SK-N-SH (cell line): ENCODE data around the gene PAPPA2. TPM values are rescaled to one million over a fixed set of nuclear protein-coding genes. Genes with fewer than 3 reads are reported as not detected.

Source experiments
- CTCF ChIA-PET: fragments of 300-600, 350-600 bp; formaldehyde crosslinking; extraction: SDS; loops from one replicate; lab custom pipeline; 2021; lab: Yijun Ruan, JAX
- POLR2A ChIA-PET: fragments of 350-600 bp; sonication (Branson Sonifier 250); formaldehyde crosslinking; extraction: SDS; loops from one replicate; lab custom pipeline; 2020; ENCODE audit warnings: antibody characterized with exemption, inconsistent platforms; lab: Yijun Ruan, JAX
- DNase-seq: peaks from one replicate; pipeline ENCODE4 v3.0.0; 2012
- H2AFZ ChIP-seq: fragments of 200-600 bp; sonication (generic); 2 replicates; pipeline ENCODE4 v1.8.1; 2016; ENCODE audit warnings: antibody characterized with exemption, mild to moderate bottlenecking, low read depth
- H3F3A ChIP-seq: fragments of 200-600 bp; sonication (generic); replicated peaks from 2 replicates; pipeline ENCODE3; 2016; ENCODE audit warnings: antibody characterized with exemption, mild to moderate bottlenecking; ENCODE audit not compliant: insufficient read depth
- H3K27ac ChIP-seq, 2 experiments: fragments of 200-500 bp in 1 of 2; fragments of 200-600 bp in 1 of 2; sonication (Bioruptor generic) in 1 of 2; sonication (generic), shearing (Covaris generic) in 1 of 2; 2 replicates each; pipeline versions ENCODE4 v1.5.1 to v1.6.1; 2014 to 2016; ENCODE audit warnings: low read depth in 2 of 2, inconsistent platforms in 1 of 2, low read length in 1 of 2, mild to moderate bottlenecking in 1 of 2, mixed read lengths in 1 of 2
- H3K27me3 ChIP-seq: fragments of 200-600 bp; sonication (generic), shearing (Covaris generic); 2 replicates; pipeline ENCODE4 v1.6.1; 2016; ENCODE audit warnings: mixed run types; ENCODE audit not compliant: insufficient read depth
- H3K36me3 ChIP-seq, 2 experiments: fragments of 200-500 bp in 1 of 2; fragments of 200-600 bp in 1 of 2; sonication (Bioruptor generic) in 1 of 2; sonication (generic) in 1 of 2; replicated peaks in 1 of 2; 2 replicates each; pipeline versions ENCODE3 to v1.5.1; 2014 to 2016; ENCODE audit warnings: low read length in 1 of 2, mild to moderate bottlenecking in 1 of 2; ENCODE audit not compliant: insufficient read depth in 2 of 2, control insufficient read depth in 1 of 2
- H3K4me1 ChIP-seq, 2 experiments: fragments of 200-500 bp in 1 of 2; fragments of 200-600 bp in 1 of 2; sonication (Bioruptor generic) in 1 of 2; sonication (generic), shearing (Covaris generic) in 1 of 2; 2 replicates each; pipeline versions ENCODE4 v1.5.1 to v1.6.1; 2014 to 2016; ENCODE audit warnings: low read depth in 1 of 2, low read length in 1 of 2, mixed run types in 1 of 2; ENCODE audit not compliant: insufficient read depth in 2 of 2, control insufficient read depth in 1 of 2
- H3K4me2 ChIP-seq: fragments of 200-600 bp; sonication (generic), shearing (Covaris generic); 2 replicates; pipeline ENCODE4 v1.6.1; 2017; ENCODE audit warnings: mixed run types
- H3K4me3 ChIP-seq, 2 experiments: fragments of 200-500 bp in 1 of 2; fragments of 200-600 bp in 1 of 2; sonication (Bioruptor generic) in 1 of 2; sonication (generic), shearing (Covaris generic) in 1 of 2; 2 replicates each; pipeline versions ENCODE4 v1.5.1 to v1.8.1; 2014 to 2016; ENCODE audit warnings: low read depth in 2 of 2, inconsistent platforms in 1 of 2, low read length in 1 of 2, mild to moderate bottlenecking in 1 of 2, mixed read lengths in 1 of 2, moderate library complexity in 1 of 2
- H3K79me2 ChIP-seq: fragments of 200-600 bp; sonication (generic); 2 replicates; pipeline ENCODE4 v1.8.1; 2017; ENCODE audit warnings: mild to moderate bottlenecking; ENCODE audit not compliant: insufficient read depth
- H3K9ac ChIP-seq: fragments of 200-600 bp; sonication (generic); 2 replicates; pipeline ENCODE4 v1.6.1; 2017; ENCODE audit warnings: mixed run types
- H3K9me2 ChIP-seq: fragments of 200-600 bp; sonication (generic); 2 replicates; pipeline ENCODE4 v1.6.1; 2017; ENCODE audit warnings: mixed run types
- H3K9me3 ChIP-seq: fragments of 200-600 bp; sonication (generic); 2 replicates; pipeline ENCODE4 v1.6.1; 2017; ENCODE audit warnings: mixed run types, mild to moderate bottlenecking, moderate library complexity
- H4K20me1 ChIP-seq: fragments of 200-600 bp; sonication (generic); 2 replicates; pipeline ENCODE4 v1.6.1; 2017; ENCODE audit warnings: mild to moderate bottlenecking, mixed run types; ENCODE audit not compliant: insufficient read depth
- ELF1 ChIP-seq: IDR thresholded peaks from 2 replicates; pipeline ENCODE4 v1.4.0; 2012
- EZH2phosphoT487 ChIP-seq: fragments of 200-600 bp; sonication (generic); IDR thresholded peaks from 2 replicates; pipeline ENCODE4 v1.6.1; 2017; ENCODE audit warnings: low read depth, mixed run types, mild to moderate bottlenecking, antibody characterized with exemption, moderate library complexity, borderline replicate concordance
- FOSL2 ChIP-seq: IDR thresholded peaks from 2 replicates; pipeline ENCODE4 v1.4.0; 2012; ENCODE audit warnings: low read depth, mild to moderate bottlenecking, moderate library complexity, borderline replicate concordance
- FOXM1 ChIP-seq: IDR thresholded peaks from 2 replicates; pipeline ENCODE4 v1.4.0; 2012; ENCODE audit warnings: low read depth, mild to moderate bottlenecking
- GABPA ChIP-seq: IDR thresholded peaks from 2 replicates; pipeline ENCODE4 v1.4.0; 2012; ENCODE audit warnings: low read depth, mild to moderate bottlenecking
- IRF3 ChIP-seq: fragments of 150-350 bp; IDR thresholded peaks from 2 replicates; pipeline ENCODE4 v1.6.1; 2016; ENCODE audit warnings: mild to moderate bottlenecking, low read depth, low read length
- JUND ChIP-seq: IDR thresholded peaks from 2 replicates; pipeline ENCODE4 v1.4.0; 2012
- MXI1 ChIP-seq: IDR thresholded peaks from 2 replicates; pipeline ENCODE4 v1.6.1; 2012; ENCODE audit warnings: mild to moderate bottlenecking, low read depth, low read length, improper control_type of control experiment
- NFIC ChIP-seq: IDR thresholded peaks from 2 replicates; pipeline ENCODE4 v1.4.0; 2012; ENCODE audit warnings: borderline replicate concordance
- NRF1 ChIP-seq: IDR thresholded peaks from 2 replicates; pipeline ENCODE4 v1.6.1; 2012; ENCODE audit warnings: low read depth, mild to moderate bottlenecking, low read length
- PBX3 ChIP-seq: IDR thresholded peaks from 2 replicates; pipeline ENCODE4; 2012
- SIN3A ChIP-seq: IDR thresholded peaks from 2 replicates; pipeline ENCODE4 v1.6.1; 2012; ENCODE audit warnings: low read depth, mild to moderate bottlenecking, low read length, moderate library complexity, borderline replicate concordance
- TEAD4 ChIP-seq: IDR thresholded peaks from 2 replicates; pipeline ENCODE4 v1.4.0; 2012; ENCODE audit warnings: mild to moderate bottlenecking, borderline replicate concordance; ENCODE audit not compliant: insufficient read depth
- USF1 ChIP-seq: IDR thresholded peaks from 2 replicates; pipeline ENCODE4 v1.4.0; 2012; ENCODE audit warnings: low read depth, borderline replicate concordance
- WGBS: methylation state at CpG from one replicate; pipeline ENCODE4 v1.1.6; 2017; ENCODE audit warnings: low lambda C conversion rate; 5-methylcytosine and 5-hydroxymethylcytosine counted together
- polyA plus RNA-seq, 3 experiments: library from polyadenylated mRNA; depleted of rRNA; stranded (reverse); fragments of >200 nt; gene quantifications; 2 replicates each; pipeline ENCODE4 v1.2.3, GENCODE V29; 2012
- TF ChIP-seq, protein P1 (sequence below): IDR thresholded peaks from 2 replicates; pipeline ENCODE4 v1.6.1; 2012; ENCODE audit warnings: mild to moderate bottlenecking, low read depth, low read length, moderate library complexity
- TF ChIP-seq, protein P2 (sequence below): fragments of 200-600 bp; sonication (generic); IDR thresholded peaks from 2 replicates; pipeline ENCODE4 v1.6.1; 2017; ENCODE audit warnings: antibody characterized with exemption, mild to moderate bottlenecking, moderate library complexity
- TF ChIP-seq, protein P3 (sequence below): IDR thresholded peaks from 2 replicates; pipeline ENCODE4 v1.4.0; 2012; ENCODE audit warnings: low read depth, borderline replicate concordance

PAPPA2 gene
- polyA plus RNA-seq, 1 of the 3 experiments (the other 2 are of a cell fraction): 0.02 TPM

DNA sequence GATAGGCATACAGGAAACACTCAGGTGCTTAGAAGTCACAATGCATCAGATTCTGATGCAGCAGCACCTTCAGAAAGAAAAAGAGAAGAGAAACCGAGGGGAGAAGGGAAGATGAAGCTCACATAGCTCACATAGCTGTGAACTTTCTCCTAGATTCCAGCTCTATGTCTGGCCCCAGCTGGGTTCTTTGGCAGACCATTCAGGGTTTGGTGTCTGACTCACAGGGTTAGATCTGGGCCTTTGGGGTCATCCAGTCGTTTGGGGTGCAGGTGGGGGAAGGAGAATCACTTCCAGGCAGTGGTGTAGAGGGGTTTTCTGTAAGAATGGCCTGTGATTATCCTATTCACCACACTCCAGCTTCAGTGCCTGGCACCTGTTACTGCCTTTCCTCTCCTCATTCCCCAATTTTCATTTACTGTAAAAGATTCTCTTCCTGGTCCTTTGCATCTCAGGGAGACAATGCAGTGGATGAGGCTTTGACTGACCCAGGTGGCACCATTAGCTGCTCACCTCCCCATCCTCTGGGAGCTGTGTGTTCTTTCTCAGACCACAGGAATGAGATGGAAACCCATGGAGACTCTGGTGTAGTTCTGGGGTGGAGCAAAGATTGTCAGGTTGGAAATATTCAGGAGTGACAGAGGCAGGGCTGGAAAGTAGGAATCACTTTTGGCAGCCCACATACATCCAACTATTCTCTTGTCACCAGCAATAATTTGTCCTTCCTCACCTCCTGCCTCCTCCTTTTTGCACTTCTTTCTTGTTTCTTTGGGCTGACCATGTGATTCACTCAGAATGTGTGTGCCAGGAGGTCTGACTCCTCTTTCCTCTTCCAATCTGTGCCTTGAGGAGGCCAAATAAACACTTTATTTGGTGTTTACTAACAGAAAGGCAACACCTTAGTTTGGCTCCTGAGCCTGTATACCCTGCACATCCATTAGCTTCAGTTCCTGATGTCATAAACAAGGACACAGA is 103.3 kb downstream of the PAPPA2 start:
- Histone ChIP-seq H3K27ac (no peak overlapping the region), H4K20me1 (no peaks in the 10 kb centered on the region), H3K9me3 (no peaks in the 10 kb centered on the region), H3K4me2 (no peak overlapping the region; the same call in 1 of the 2 replicates), H3K27me3 (no peaks in the 10 kb centered on the region), H3K4me1 (no peaks in the 10 kb centered on the region), H3F3A (no peaks in the 10 kb centered on the region), H3K9me2 (no peaks in the 10 kb centered on the region), H2AFZ (no peak overlapping the region), H3K79me2 (no peaks in the 10 kb centered on the region), H3K4me3 (no peak overlapping the region), H3K9ac (no peak overlapping the region), H3K36me3 (no peaks in the 10 kb centered on the region)
- 6% methylated on average over 2 of the region's 2 CpGs for WGBS
- CTCF ChIA-PET: interaction anchor here (0.9 to 1.6 kb wide), 3 partner anchors 125 to 315 kb away, joined by 3 to 8 read pairs (median 4); no protein-coding TSS in a partner anchor
- POLR2A ChIA-PET: no interaction called here
- no peak for DNase-seq
- TF ChIP-seq MXI1: no peak
- TF ChIP-seq, protein P1, sequence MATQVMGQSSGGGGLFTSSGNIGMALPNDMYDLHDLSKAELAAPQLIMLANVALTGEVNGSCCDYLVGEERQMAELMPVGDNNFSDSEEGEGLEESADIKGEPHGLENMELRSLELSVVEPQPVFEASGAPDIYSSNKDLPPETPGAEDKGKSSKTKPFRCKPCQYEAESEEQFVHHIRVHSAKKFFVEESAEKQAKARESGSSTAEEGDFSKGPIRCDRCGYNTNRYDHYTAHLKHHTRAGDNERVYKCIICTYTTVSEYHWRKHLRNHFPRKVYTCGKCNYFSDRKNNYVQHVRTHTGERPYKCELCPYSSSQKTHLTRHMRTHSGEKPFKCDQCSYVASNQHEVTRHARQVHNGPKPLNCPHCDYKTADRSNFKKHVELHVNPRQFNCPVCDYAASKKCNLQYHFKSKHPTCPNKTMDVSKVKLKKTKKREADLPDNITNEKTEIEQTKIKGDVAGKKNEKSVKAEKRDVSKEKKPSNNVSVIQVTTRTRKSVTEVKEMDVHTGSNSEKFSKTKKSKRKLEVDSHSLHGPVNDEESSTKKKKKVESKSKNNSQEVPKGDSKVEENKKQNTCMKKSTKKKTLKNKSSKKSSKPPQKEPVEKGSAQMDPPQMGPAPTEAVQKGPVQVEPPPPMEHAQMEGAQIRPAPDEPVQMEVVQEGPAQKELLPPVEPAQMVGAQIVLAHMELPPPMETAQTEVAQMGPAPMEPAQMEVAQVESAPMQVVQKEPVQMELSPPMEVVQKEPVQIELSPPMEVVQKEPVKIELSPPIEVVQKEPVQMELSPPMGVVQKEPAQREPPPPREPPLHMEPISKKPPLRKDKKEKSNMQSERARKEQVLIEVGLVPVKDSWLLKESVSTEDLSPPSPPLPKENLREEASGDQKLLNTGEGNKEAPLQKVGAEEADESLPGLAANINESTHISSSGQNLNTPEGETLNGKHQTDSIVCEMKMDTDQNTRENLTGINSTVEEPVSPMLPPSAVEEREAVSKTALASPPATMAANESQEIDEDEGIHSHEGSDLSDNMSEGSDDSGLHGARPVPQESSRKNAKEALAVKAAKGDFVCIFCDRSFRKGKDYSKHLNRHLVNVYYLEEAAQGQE: no peak
- TF ChIP-seq NFIC: no peak
- TF ChIP-seq JUND: no peak
- TF ChIP-seq, protein P2, sequence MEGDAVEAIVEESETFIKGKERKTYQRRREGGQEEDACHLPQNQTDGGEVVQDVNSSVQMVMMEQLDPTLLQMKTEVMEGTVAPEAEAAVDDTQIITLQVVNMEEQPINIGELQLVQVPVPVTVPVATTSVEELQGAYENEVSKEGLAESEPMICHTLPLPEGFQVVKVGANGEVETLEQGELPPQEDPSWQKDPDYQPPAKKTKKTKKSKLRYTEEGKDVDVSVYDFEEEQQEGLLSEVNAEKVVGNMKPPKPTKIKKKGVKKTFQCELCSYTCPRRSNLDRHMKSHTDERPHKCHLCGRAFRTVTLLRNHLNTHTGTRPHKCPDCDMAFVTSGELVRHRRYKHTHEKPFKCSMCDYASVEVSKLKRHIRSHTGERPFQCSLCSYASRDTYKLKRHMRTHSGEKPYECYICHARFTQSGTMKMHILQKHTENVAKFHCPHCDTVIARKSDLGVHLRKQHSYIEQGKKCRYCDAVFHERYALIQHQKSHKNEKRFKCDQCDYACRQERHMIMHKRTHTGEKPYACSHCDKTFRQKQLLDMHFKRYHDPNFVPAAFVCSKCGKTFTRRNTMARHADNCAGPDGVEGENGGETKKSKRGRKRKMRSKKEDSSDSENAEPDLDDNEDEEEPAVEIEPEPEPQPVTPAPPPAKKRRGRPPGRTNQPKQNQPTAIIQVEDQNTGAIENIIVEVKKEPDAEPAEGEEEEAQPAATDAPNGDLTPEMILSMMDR: no peak
- no peak for TF ChIP-seq FOSL2
- no peak for TF ChIP-seq TEAD4
- no peak for TF ChIP-seq PBX3
- TF ChIP-seq, protein P3, sequence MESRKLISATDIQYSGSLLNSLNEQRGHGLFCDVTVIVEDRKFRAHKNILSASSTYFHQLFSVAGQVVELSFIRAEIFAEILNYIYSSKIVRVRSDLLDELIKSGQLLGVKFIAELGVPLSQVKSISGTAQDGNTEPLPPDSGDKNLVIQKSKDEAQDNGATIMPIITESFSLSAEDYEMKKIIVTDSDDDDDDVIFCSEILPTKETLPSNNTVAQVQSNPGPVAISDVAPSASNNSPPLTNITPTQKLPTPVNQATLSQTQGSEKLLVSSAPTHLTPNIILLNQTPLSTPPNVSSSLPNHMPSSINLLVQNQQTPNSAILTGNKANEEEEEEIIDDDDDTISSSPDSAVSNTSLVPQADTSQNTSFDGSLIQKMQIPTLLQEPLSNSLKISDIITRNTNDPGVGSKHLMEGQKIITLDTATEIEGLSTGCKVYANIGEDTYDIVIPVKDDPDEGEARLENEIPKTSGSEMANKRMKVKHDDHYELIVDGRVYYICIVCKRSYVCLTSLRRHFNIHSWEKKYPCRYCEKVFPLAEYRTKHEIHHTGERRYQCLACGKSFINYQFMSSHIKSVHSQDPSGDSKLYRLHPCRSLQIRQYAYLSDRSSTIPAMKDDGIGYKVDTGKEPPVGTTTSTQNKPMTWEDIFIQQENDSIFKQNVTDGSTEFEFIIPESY: no peak
- TF ChIP-seq EZH2phosphoT487: no peak
- TF ChIP-seq GABPA: no peak
- no peak for TF ChIP-seq IRF3
- no peak for TF ChIP-seq NRF1
- no peak for TF ChIP-seq SIN3A
- TF ChIP-seq USF1: no peak
- TF ChIP-seq ELF1: no peak
- no peak for TF ChIP-seq FOXM1
